GM19240 (cell line): ENCODE measurements around the gene SLC34A1.
"Not testable (repeated sequence)": the region's sequence is repeated elsewhere in the genome, so short reads cannot be mapped to it uniquely, and the experiment has no call there.

Source experiments
- DNase-seq: peaks from one replicate; pipeline ENCODE4 v3.0.0; 2011; ENCODE audit warnings: low spot score; ENCODE audit not compliant: insufficient read length

SLC34A1 gene

DNA sequence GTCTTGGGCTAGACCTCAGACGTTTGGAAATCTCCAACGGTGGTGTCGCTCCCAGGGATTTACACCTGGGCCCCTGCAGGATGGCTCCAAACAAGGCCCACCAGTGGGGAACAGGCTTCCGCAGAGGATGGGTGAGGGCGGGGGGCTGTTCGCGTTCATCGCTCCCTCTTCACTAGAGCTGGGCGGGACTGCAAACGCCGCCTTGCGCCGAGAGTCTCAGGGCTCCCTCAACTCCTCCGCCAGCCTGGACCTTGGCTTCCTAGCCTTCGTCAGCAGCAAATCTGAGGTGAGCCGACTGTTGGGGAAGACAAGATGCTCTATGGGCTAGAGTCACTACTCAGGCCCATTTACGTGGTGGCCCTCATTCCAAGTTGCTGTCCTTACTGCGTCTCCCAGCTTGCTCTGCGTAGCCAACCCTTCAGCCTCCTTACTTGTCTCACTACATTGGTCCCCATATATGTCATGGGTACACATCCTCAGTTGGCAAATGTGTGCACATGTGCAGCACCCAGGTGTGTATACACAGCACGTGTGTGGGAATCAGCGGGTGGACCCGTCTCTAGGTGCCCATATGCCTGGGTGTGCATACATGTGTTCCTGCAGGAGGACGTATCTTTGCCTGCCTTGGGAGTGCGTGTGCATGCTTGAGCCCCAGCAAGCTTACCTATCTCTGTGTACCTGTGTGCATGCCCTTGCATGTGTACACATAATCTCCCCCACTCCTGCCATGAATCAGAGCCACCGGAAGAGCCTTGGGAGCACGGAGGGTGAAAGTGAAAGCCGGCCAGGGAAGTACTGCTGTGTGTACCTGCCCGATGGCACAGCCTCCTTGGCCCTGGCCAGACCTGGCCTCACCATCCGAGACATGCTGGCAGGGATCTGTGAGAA, 16.0 kb upstream of the SLC34A1 start:
- no peak for DNase-seq

DNA sequence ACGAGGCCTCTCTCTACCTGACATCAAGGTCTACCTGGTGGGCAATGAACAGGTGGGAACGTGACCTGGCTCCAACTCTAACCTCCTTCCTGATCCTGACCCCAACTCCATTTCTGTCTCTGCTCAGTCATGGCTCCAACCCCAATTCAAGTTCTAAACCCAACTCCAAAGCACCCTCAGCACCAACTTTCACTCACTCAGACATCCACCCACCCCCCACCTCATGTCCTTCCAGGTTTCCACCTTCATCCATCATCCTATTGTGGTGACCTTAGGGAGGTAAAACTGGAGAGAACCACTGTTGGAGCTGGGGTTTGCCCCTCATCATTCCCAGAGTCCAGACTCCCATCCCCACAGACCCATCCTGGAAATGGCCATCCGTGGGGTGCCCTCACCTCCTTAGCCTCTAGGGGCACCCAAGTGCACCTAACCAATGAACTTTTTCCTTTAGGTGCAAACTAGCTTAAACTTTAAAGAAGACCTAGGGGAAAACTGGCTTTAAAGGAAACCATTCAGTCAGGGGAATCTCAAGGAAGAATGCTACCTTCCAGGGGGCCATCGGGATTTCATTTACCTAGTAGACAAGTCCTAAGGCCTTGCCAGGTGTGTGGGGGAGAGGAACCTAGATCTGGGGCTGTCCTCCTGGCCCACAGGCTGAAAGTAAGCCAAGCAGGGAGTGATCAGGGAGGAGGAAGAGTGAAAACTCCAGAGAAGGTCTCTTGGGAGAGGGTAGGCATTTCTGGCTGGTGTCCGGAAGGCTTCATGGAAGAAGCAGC, 15.2 kb upstream of the SLC34A1 start:
- no peak for DNase-seq

DNA sequence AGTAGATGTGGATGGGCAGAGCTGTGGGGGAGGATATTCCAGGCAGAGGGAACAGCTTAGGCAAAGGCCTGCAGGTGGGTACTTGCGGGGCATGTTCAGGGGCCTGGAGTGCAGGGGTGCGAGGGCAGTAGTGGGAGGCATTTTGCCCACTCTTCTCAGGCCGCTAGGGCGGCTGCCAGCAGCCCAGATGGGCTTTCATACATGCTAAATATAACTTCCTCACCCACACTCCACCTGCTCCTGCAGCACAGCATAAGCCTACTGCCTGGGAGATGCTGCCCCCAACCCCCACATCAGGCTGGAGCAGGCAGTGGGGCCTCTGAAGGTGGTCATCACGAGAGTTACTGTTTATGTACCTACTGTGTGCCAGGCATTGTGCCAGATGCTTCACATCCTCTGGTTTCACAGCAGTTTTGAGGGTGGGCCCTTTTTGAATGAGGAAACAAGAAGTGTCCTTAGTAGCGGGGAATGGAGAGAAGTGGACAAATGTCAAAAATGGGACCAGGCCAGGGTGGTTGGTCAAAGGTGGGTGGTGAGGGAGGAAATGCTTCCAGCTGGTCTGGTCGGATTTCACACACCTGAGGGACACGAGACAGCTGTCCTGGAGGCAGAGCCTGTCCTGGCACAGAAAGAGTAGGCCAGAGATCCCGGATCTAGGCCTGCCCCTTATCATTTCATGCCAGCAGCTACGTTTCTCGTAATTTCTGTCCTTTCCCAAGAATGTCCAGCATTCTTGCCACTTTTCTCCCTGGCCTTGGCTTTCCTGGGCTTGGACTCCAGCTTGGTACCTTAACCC, 14.4 kb upstream of the SLC34A1 start:
- no peak for DNase-seq

DNA sequence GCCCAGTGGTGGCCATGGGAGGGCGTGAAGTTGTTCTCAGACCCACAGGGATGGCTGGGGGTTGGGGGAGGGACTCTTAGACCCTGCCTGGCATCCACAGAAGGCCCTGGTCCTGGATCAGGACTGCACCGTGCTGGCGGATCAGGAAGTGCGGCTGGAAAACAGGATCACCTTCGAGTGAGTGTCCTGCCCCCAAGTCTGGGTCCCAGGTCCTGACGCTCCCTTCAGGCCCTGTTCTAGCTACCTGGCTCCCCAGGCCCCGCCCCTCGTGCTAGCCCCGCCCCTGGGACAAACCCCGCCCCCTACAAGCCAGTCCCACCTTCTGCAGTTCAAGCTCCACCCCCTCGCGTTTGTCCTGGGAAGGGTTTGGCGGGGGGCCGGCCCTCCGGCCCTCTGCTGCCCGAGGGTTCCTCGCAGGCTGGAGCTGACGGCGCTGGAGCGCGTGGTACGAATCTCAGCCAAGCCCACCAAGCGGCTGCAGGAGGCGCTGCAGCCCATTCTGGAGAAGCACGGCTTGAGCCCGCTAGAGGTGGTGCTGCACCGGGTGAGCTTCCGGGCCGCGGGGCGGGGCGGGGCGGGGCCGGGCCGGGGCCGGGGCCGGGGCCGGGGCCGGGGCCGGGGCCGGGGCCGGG, 13.6 kb upstream of the SLC34A1 start:
- DNase-seq, result peak; percentile 80

DNA sequence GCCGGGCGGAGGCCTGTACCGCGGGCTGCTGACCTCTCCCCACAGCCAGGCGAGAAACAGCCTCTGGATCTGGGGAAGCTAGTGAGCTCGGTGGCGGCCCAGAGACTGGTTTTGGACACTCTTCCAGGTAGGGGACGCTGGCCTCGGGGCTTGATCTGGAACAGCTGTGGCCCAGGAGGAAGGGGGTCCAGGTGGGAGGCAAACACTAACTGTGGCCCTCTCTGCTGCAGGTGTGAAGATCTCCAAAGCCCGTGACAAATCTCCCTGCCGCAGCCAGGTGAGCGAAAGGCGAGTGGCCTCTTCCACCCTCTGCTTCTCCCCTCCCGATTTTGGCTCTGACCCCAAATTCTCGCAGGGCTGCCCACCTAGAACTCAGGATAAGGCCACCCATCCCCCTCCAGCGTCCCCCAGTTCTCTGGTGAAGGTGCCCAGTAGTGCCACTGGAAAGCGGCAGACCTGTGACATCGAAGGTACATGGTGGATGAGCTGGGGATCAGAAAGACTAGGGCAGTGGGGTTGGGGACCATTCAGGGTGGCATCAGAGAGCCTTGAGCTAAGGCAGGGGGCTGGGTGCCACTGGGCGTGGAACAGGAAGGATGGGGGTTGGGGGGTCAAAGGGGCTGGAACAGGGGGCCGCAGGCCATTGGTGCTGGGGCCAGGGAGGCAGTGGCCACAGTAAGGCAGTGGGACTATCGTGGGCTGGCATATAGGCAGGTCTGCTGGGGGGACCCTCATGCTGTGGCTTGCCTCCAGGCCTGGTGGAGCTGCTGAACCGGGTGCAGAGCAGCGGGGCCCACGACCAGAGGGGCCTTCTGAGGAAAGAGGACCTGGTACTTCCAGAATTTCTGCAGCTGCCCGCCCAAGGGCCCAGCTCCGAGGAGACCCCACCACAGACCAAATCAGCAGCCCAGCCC, 12.9 kb upstream of the SLC34A1 start:
- no peak for DNase-seq

DNA sequence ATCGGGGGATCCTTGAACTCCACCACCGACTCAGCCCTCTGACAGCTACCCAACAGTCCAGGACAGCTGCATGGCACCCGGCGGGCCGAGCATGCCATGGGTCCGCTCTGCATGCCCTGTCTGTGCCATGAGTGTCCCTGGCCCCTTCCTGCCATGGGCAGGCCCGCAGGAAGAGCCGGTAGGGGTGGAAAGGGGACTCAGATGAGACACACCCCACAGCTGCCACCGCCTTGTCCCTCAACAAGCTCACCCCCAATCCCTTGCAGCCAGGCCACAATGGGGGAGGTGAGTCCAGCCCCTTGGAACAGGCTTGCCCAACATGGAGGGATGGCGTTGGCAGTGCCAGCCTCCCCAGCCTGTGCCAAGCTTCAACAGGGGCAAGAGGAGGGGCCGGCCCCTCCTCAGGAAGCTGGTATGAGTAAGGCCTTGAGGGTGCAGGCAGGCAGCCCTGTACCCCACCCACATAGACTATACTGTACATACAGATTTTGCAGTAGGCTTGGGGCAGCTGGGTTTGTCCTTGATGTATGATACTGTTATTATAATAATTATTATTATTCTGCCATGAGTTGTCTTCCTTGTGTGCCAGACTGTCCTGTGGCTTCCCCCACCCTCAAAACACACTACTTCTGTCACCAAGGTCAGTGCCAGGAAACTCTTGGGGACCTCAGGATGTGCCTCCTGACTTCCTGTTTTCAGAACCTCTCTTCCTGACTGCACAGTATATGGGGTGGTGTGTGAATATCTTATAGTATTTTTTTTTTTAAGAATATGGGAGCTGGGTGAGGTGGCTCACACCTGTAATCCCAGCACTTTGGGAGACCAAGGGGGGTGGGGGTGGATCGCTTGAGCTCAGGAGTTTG, 12.0 kb upstream of the SLC34A1 start:
- DNase-seq, result no peak

DNA sequence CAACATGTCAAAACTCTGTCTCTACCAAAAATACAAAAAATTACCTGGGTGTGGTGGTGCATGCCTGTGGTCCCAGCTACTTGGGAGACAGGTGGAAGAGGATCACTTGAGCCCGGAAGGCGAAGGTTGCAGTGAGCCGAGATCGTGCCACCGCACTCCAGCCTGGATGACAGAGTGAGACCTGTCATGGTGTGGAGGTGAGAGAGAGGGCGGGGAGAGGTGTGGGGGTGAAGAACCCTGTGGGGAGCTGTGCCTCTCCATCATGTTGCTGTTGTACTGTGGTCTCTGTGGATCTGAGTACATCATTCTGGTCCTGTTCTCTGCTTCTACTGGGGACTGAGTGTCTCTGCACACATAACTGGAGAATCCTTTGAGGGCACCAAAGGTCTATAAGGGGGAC, 11.3 kb upstream of the SLC34A1 start:
- no peak for DNase-seq

DNA sequence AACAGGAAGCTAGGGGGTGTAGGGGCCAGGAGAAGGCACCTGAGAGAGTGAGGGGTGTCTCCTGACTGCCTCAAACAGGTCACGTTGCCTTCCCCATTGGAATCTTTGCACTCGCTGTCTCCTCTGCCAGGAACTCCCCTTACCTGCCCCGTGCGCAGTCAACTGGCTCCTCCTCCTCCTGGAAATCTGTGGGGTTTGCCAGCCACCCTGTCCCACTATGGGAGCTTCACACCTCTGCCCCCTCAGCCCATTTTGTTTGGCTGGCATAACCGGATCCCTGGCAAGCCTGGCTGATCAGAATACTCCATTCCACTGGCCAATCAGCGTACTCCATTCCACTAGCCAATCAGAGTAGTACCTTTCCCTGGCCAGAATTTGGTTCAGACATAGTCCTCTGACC, 10.4 kb upstream of the SLC34A1 start:
- no peak for DNase-seq

DNA sequence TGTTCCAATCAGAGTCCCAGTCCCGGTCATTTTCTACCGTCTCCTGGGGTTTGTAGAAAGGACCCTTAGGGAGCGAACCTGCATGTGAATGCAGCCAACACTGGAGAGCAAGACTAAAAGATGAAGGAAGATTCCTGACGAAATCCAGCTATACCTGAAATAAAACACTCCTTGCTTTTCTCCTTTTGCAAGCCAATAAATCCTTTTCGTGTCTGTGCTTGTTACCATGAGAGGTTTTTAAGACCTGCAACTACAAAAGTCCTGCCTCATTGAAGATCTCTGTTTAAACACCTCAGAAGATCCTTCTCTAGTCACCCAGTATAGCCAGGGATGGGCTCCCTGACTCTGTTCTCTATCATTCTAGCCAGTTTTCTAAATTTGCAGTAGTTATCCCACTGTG, 10.0 kb upstream of the SLC34A1 start:
- no peak for DNase-seq

DNA sequence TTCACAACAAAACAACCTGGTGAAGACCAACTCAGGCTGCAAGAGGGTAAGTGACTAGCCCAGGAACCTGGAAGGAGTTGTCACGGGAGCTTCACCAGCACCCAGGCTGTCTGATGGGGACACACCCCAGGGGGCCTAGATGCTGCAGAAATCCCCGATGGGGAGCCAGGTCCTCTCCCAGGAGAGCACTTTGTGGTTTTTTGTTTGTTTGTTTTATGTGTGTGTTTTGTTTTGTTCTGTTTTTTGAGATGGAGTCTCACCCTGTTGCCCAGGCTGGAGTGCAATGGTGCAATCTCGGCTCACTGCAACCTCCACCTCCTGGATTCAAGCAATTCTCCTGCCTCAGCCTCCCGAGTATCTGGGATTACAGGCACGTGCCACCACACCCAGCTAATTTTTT, 8.7 kb upstream of the SLC34A1 start:
- not testable (repeated sequence) for DNase-seq

DNA sequence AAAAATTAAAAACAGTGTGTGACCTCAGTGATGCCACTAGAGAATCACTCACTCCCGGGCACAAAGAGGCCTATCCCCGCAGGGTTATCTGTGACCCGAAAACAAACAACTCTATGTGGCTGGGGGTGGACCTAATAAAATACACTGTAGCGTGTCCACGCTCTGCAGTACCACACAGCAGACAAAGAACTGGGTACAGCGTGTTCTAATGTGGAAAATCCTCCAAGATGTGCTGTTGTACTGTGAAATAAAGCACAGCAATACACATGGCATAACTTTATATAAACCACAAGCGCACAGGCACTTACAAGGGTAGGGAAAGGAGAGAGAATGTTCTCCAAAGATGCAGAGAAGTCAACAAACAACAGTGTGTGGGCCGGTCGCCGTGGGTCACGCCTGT, 8.1 kb upstream of the SLC34A1 start:
- DNase-seq, result no peak

DNA sequence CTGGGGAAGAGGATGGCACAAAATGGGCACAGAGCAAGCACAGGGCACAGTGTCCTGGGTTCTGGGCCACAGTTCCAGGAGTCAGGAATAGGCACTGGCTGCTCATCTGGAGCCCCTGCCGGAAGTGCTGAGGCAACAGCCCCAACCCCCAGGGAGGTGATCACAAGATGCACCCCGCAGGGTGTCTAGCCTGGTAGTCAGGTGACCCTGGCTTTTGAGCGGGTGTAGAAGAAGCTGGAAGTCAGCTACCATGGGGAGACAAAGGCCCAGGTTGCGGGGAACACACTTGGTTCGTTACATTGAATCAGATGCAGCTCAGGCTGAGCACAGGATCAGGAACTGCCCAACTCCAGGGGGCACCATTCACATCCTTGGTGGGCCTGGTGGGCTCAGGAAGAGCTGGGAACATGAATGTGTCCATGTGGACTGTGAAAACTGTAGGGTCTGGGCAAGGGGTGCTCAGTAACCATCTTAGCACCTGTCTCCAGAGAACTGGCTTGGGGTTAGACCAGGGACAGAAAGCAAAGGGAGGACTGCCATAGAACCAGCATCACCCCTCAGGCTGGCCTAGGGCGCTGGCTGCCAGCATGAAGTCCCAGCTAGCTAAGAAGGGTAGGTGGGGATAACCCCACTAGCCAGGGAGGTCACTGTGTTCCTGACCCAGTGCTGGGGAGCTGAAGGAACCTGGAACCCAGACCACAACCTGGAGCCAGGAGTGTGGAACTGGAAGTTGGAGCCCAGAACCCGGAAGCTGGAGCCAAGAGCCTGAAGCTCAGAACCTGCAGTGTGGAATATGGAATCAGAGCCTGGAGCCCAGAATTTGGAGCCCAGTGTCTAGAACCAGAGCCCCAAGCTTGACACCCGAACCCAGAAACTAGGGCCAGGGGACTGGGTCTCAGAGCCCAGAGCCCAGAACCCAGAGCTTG, 6.1 kb upstream of the SLC34A1 start:
- no peak for DNase-seq

DNA sequence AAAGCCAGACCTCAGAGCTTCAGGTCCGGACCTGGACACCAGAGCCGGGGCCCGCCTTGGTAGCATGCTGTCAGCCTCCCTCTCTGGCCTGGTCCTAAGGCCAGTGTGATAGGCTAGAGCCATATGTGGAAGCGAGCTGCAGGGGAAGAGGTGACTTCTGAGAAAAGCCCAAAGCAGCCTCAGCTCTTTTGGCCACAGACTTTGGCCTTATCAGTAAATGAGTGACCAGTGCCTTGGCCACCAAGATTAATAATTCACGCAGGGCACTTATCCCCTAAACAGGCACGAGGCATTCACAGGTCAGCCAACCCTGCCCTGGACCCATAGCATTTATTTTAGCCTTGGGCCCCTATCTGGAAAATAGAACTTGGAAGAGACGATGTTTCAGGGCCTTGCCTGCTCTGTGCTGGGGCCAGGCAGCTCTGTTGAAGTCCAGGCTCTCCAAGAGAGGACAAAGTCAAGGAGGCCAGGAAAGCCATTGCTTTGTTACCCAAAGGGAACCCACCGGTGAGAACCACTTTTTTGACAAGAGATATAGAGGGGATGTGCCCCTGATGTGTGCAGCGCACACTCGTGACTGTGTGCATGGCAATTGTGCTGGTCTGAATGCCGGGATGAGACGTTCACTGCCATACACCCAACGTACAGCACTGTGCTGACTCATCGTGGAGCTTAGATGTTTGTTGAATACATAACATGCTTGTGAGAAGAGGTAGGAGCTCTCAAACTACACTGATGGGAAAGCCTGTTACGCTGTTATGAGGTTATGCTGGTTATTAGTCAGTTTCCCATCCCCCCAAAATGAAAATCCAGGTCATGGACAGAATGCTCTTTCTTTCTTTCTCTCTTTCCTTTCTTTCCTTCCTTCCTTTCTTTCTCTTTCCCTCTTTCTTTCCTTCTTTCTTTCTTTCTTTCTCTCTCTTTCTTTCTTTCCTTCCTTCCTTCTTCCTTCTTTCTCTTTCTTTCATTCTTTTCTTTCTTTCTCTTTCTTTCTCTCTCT, 5.0 kb upstream of the SLC34A1 start:
- no peak for DNase-seq

DNA sequence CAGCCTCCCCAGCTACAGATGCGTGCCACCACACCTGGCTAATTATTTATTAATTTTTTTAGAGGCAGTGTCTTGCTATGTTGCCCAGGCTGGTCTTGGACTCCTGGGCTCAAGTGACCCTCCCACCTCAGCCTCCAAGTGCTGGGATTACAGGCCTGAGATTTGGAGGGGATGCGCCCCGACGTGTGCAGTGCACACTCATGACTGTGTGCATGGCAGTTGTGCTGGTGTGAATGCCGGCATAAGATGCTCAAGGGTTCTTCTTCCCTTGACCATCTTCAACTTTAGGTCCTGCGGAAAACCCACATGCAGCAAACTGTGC, 3.5 kb upstream of the SLC34A1 start:
- DNase-seq, result no peak

DNA sequence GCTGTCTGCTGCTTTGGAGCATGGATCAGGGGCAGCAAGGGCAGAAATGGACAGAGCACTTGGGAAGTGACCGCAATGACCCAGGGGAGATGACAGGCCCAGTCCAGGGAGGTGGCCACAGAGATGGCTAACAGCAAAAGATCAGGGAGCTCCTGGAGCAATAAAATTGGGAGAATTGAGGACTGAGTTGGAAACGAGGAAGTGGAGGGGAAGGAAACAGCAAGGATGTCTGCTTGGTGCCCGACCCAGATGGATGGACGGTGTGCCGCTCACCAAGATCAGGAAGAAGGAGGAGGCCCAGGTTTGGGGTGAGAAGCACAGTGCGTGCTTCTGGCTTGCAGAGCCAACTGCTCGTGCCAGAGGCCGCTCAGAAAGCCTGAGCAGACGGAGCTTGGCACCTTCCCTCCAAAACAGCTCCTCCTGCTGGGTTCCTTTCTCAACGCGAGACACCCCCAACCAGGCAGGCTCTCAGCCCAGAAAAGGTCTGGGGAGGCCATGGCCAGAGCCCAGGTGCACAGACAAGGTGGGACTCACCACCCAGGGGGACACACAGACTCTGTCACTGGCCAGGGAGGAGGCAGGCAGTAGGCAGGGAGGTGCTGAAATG, 1.7 kb upstream of the SLC34A1 start:
- DNase-seq, result no peak

DNA sequence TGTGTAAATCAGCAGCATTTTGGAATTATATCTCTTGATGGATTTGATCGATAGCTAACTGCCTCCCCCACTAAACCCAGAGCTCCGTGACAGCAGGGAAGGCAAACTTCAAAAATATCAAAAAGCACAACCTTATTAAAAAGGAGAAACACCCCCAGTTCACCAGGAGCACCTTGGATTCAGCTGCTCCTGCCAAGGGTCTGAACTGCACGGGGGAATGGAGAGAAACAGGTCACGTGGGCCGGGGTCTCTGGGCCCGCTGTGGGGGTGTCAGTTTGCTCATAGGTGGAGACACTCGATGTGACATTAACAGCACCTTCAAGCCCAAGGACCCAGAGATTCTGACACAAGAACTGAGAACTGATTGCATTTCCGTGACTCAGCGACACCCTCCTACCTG, 1.1 kb upstream of the SLC34A1 start:
- DNase-seq, result no peak

DNA sequence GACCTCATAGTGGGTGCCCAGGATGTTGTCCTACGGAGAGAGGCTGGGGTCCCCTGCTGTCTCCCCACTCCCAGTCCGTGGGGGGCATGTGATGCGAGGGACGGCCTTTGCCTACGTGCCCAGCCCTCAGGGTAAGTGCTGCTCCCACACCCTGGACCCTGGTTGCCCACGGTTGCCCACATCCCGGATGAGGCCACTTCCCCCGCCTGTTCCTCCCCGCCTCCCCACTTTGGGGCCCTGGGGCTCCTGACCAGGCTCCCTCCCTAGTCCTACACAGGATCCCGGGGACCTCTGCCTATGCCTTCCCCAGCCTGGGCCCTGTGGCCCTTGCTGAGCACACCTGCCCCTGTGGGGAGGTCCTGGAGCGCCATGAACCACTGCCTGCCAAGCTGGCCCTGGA, 1.5 kb downstream of the SLC34A1 start:
- no peak for DNase-seq
